H1 (cell line): Measurements from ENCODE around the gene TRIM32. TPM values are rescaled to one million over a fixed set of nuclear protein-coding genes. Genes with fewer than 3 reads are reported as not detected.

ENCODE experiments used
- CTCF ChIA-PET: fragments of 300-600 bp; sonication (Branson Sonifier 250); formaldehyde crosslinking; loops from one replicate; lab custom pipeline; 2021; ENCODE audit not compliant: partially characterized antibody; lab: Charles Lee
- POLR2A ChIA-PET: fragments of 300-600 bp; sonication (Branson Sonifier 250); formaldehyde crosslinking; loops from one replicate; lab custom pipeline; 2021; ENCODE audit warnings: inconsistent platforms; ENCODE audit not compliant: partially characterized antibody; lab: Charles Lee
- DNase-seq, 2 experiments: peaks; one replicate each; pipeline versions ENCODE4 v3.0.0 to v3.0.0-alpha.2; 2010 to 2022; ENCODE audit warnings: low spot score in 2 of 2, low read depth in 1 of 2, mixed read lengths in 1 of 2
- FAIRE-seq: peaks from 2 replicates; lab custom pipeline; 2011; peaks lifted over from hg19 to GRCh38; lab: Jason Lieb, UNC
- H2AFZ ChIP-seq: 2 replicates; pipeline ENCODE4 v1.8.1; 2012; ENCODE audit warnings: low read length, inconsistent platforms
- H2AK5ac ChIP-seq: 2 replicates; pipeline ENCODE4 v1.6.1; 2013; ENCODE audit warnings: low read depth, low read length
- H2BK120ac ChIP-seq: replicated peaks from 2 replicates; pipeline ENCODE3; 2013; ENCODE audit warnings: low read depth, low read length, inconsistent platforms
- H2BK12ac ChIP-seq: 2 replicates; pipeline ENCODE4 v1.6.1; 2013; ENCODE audit warnings: low read depth, low read length
- H2BK15ac ChIP-seq: 2 replicates; pipeline ENCODE4 v1.6.1; 2013; ENCODE audit warnings: low read length
- H2BK20ac ChIP-seq: 2 replicates; pipeline ENCODE4 v1.6.1; 2013; ENCODE audit warnings: low read length
- H2BK5ac ChIP-seq: 2 replicates; pipeline ENCODE4 v1.6.1; 2013; ENCODE audit warnings: low read depth, low read length
- H3K14ac ChIP-seq: 2 replicates; pipeline ENCODE4 v1.6.1; 2013; ENCODE audit warnings: inconsistent platforms; ENCODE audit not compliant: insufficient read length
- H3K18ac ChIP-seq: 2 replicates; pipeline ENCODE4 v1.6.1; 2013; ENCODE audit warnings: low read length; ENCODE audit errors: extremely low read depth
- H3K23ac ChIP-seq: 2 replicates; pipeline ENCODE4 v1.6.1; 2013; ENCODE audit warnings: inconsistent platforms; ENCODE audit not compliant: insufficient read length
- H3K23me2 ChIP-seq: 2 replicates; pipeline ENCODE4 v1.6.1; 2013; ENCODE audit warnings: low read depth, low read length
- H3K27ac ChIP-seq: 2 replicates; pipeline ENCODE4 v1.6.1; 2011; ENCODE audit warnings: low read depth, low read length, inconsistent platforms
- H3K27me3 ChIP-seq, 4 experiments: replicated peaks in 1 of 4; 1 replicate in 1 of 4; 2 replicates in 3 of 4; pipeline versions ENCODE4 v1.6.1 to v1.8.1; 2011 to 2013; ENCODE audit warnings: low read length in 3 of 4, mild to moderate bottlenecking in 3 of 4, inconsistent platforms in 2 of 4, mixed read lengths in 2 of 4, moderate library complexity in 1 of 4; ENCODE audit not compliant: control insufficient read depth in 3 of 4, insufficient read depth in 3 of 4; ENCODE audit errors: extremely low read depth in 1 of 4
- H3K36me3 ChIP-seq, 4 experiments: 2 replicates each; pipeline versions ENCODE4 v1.6.1 to v1.8.1; 2011 to 2013; ENCODE audit warnings: mild to moderate bottlenecking in 4 of 4, low read length in 3 of 4, moderate library complexity in 2 of 4, control low read depth in 1 of 4, inconsistent platforms in 1 of 4; ENCODE audit not compliant: insufficient read depth in 4 of 4, control insufficient read depth in 2 of 4
- H3K4ac ChIP-seq: replicated peaks from 2 replicates; pipeline ENCODE3; 2013; ENCODE audit warnings: low read length, low read depth, mixed read lengths, inconsistent platforms; ENCODE audit not compliant: insufficient read length
- H3K4me1 ChIP-seq, 4 experiments: replicated peaks in 1 of 4; 1 replicate in 1 of 4; 2 replicates in 3 of 4; pipeline versions ENCODE4 v1.6.1 to v1.8.1; 2011 to 2013; ENCODE audit warnings: low read length in 3 of 4, inconsistent platforms in 2 of 4, mixed read lengths in 1 of 4; ENCODE audit not compliant: insufficient read depth in 4 of 4, control insufficient read depth in 3 of 4
- H3K4me2 ChIP-seq, 2 experiments: 2 replicates each; pipeline versions ENCODE4 v1.6.1 to v1.8.1; 2011 to 2013; ENCODE audit warnings: low read depth in 2 of 2, low read length in 2 of 2, control low read depth in 1 of 2, inconsistent platforms in 1 of 2, mild to moderate bottlenecking in 1 of 2; ENCODE audit not compliant: insufficient read depth in 1 of 2
- H3K4me3 ChIP-seq, 4 experiments: fragments of 200-600, 300-600 bp in 1 of 4; sonication (generic), shearing (Covaris generic), sonication (Bioruptor Twin) in 1 of 4; 2 replicates each; pipeline versions ENCODE4 v1.5.1 to v1.8.1; 2011 to 2016; ENCODE audit warnings: low read length in 4 of 4, low read depth in 3 of 4, control low read depth in 2 of 4, inconsistent platforms in 2 of 4, mild to moderate bottlenecking in 2 of 4, mixed read lengths in 1 of 4, moderate library complexity in 1 of 4; ENCODE audit not compliant: insufficient read depth in 2 of 4; ENCODE audit errors: extremely low read depth in 1 of 4
- H3K56ac ChIP-seq: replicated peaks from 2 replicates; pipeline ENCODE3; 2013; ENCODE audit warnings: low read depth, mild to moderate bottlenecking, mixed read lengths, low read length, inconsistent platforms; ENCODE audit not compliant: insufficient read length
- H3K79me1 ChIP-seq: 2 replicates; pipeline ENCODE4 v1.6.1; 2013; ENCODE audit warnings: low read depth, low read length, control low read depth
- H3K79me2 ChIP-seq, 2 experiments: 2 replicates each; pipeline versions ENCODE4 v1.6.1 to v1.8.1; 2012 to 2013; ENCODE audit warnings: low read length in 2 of 2, mild to moderate bottlenecking in 2 of 2, inconsistent platforms in 1 of 2; ENCODE audit not compliant: insufficient read depth in 2 of 2, control insufficient read depth in 1 of 2
- H3K9ac ChIP-seq, 4 experiments: replicated peaks in 1 of 4; 1 replicate in 1 of 4; 2 replicates in 3 of 4; pipeline versions ENCODE4 v1.6.1 to v1.8.1; 2011 to 2013; ENCODE audit warnings: low read depth in 3 of 4, low read length in 3 of 4, control low read depth in 2 of 4, mild to moderate bottlenecking in 2 of 4, moderate library complexity in 2 of 4, inconsistent platforms in 1 of 4; ENCODE audit errors: extremely low read depth in 1 of 4
- H3K9me3 ChIP-seq, 2 experiments: 2 replicates each; pipeline versions ENCODE4 v1.6.1 to v1.8.1; 2012 to 2013; ENCODE audit warnings: mild to moderate bottlenecking in 2 of 2, moderate library complexity in 2 of 2, control low read depth in 1 of 2, inconsistent platforms in 1 of 2, low read depth in 1 of 2, low read length in 1 of 2, mixed read lengths in 1 of 2; ENCODE audit not compliant: insufficient read depth in 2 of 2
- H4K20me1 ChIP-seq, 2 experiments: replicated peaks in 1 of 2; 2 replicates each; pipeline versions ENCODE3 to v1.8.1; 2011 to 2013; ENCODE audit warnings: inconsistent platforms in 2 of 2, low read length in 2 of 2, mild to moderate bottlenecking in 1 of 2; ENCODE audit not compliant: insufficient read depth in 2 of 2, control insufficient read depth in 1 of 2
- H4K5ac ChIP-seq: 2 replicates; pipeline ENCODE4 v1.6.1; 2013; ENCODE audit warnings: low read length, low read depth, mixed read lengths, inconsistent platforms; ENCODE audit not compliant: insufficient read length
- H4K8ac ChIP-seq: 2 replicates; pipeline ENCODE4 v1.8.0; 2013; ENCODE audit warnings: mild to moderate bottlenecking, moderate library complexity, low read length, inconsistent platforms; ENCODE audit not compliant: insufficient read depth; ENCODE audit errors: extremely low read depth
- H4K91ac ChIP-seq: replicated peaks from 2 replicates; pipeline ENCODE3; 2013; ENCODE audit warnings: low read length, mixed read lengths, inconsistent platforms; ENCODE audit not compliant: insufficient read length
- EP300 ChIP-seq, 2 experiments: IDR thresholded peaks; 1 replicate in 1 of 2; 2 replicates in 1 of 2; pipeline ENCODE4 v1.6.1; 2011 to 2012; ENCODE audit warnings: low read depth in 2 of 2, low read length in 2 of 2, mild to moderate bottlenecking in 2 of 2, borderline replicate concordance in 1 of 2, inconsistent platforms in 1 of 2, moderate library complexity in 1 of 2
- EZH2 ChIP-seq: fragments of 200-600 bp; sonication (generic); IDR thresholded peaks from 2 replicates; pipeline ENCODE4 v1.7.1; 2012; ENCODE audit warnings: low read depth, mild to moderate bottlenecking, moderate library complexity, low read length, inconsistent platforms; ENCODE audit not compliant: severe bottlenecking
- FOSL1 ChIP-seq: IDR thresholded peaks from 2 replicates; pipeline ENCODE4 v1.6.1; 2011; ENCODE audit warnings: mild to moderate bottlenecking, low read depth, low read length, moderate library complexity; ENCODE audit not compliant: insufficient read depth
- KDM1A ChIP-seq: fragments of 200-600, 300-600 bp; sonication (generic); IDR thresholded peaks from 2 replicates; pipeline ENCODE4 v1.7.1; 2016; ENCODE audit warnings: mild to moderate bottlenecking, low read length, borderline replicate concordance
- RBBP5 ChIP-seq: IDR thresholded peaks from 2 replicates; pipeline ENCODE4 v1.7.1; 2012; ENCODE audit warnings: low read depth, mild to moderate bottlenecking, inconsistent platforms, low read length, moderate library complexity, borderline replicate concordance
- SIX5 ChIP-seq: IDR thresholded peaks from 2 replicates; pipeline ENCODE4 v1.6.1; 2011; ENCODE audit warnings: mild to moderate bottlenecking, low read depth, low read length
- TAF7 ChIP-seq: optimal IDR thresholded peaks from 2 replicates; pipeline ENCODE3; 2011; ENCODE audit warnings: low read depth, mild to moderate bottlenecking, inconsistent platforms, low read length, moderate library complexity, borderline replicate concordance
- TBP ChIP-seq: IDR thresholded peaks from 2 replicates; pipeline ENCODE4 v1.6.1; 2011; ENCODE audit warnings: low read depth, low read length, improper control_type of control experiment
- YY1 ChIP-seq: IDR thresholded peaks from 2 replicates; pipeline ENCODE4 v1.6.1; 2011; ENCODE audit warnings: low read depth, mild to moderate bottlenecking, low read length
- ZNF274 ChIP-seq: IDR thresholded peaks from 2 replicates; pipeline ENCODE4 v1.7.0; 2012; ENCODE audit warnings: low read length, borderline replicate concordance; ENCODE audit errors: extremely low read depth
- WGBS, 2 experiments: shearing (Covaris generic) in 1 of 2; methylation state at CpG; one replicate each; pipeline versions ENCODE4 v1.1.6 to v1.1.7; 2013 to 2015; ENCODE audit warnings: low lambda C conversion rate in 2 of 2, mixed read lengths in 2 of 2, inconsistent platforms in 1 of 2, low coverage in 1 of 2, missing lambda C conversion rate in 1 of 2; ENCODE audit not compliant: insufficient replicate concordance in 2 of 2, insufficient coverage in 1 of 2, insufficient read length in 1 of 2; ENCODE audit errors: extremely low coverage in 1 of 2, missing lambda C conversion rate in 1 of 2; 5-methylcytosine and 5-hydroxymethylcytosine counted together
- polyA plus RNA-seq, 7 experiments: library from polyadenylated mRNA; depleted of rRNA in 3 of 7; stranded (reverse) in 5 of 7; unstranded in 2 of 7; fragments of >200 nt in 5 of 7; fragments of 200-250 nt in 2 of 7; gene quantifications; 1 replicate in 5 of 7; 2 replicates in 1 of 7; 4 replicates in 1 of 7; pipeline versions ENCODE4 v1.2.1 to v1.2.3, GENCODE V29; 2011 to 2013; ENCODE audit warnings: missing spikeins in 2 of 7, mixed read lengths in 2 of 7
- total RNA-seq: library from RNA; stranded (reverse); fragmentation: NEBNext Ultra II Directional; extraction: Animal tissue kit (Norgen Biotek cat#: 25700); gene quantifications from 2 replicates; pipeline ENCODE4 v1.2.1, GENCODE V29; 2021
- TF ChIP-seq, protein P1 (sequence below): IDR thresholded peaks from 2 replicates; pipeline ENCODE4 v1.6.1; 2011; ENCODE audit warnings: low read length, improper control_type of control experiment

The TRIM32 gene
- total and polyA plus RNA-seq, 2 of the 8 experiments (the other 6 are each of a cell fraction or from before 2014, with no cell fraction given) = 10.5 to 17.3 TPM

DNA sequence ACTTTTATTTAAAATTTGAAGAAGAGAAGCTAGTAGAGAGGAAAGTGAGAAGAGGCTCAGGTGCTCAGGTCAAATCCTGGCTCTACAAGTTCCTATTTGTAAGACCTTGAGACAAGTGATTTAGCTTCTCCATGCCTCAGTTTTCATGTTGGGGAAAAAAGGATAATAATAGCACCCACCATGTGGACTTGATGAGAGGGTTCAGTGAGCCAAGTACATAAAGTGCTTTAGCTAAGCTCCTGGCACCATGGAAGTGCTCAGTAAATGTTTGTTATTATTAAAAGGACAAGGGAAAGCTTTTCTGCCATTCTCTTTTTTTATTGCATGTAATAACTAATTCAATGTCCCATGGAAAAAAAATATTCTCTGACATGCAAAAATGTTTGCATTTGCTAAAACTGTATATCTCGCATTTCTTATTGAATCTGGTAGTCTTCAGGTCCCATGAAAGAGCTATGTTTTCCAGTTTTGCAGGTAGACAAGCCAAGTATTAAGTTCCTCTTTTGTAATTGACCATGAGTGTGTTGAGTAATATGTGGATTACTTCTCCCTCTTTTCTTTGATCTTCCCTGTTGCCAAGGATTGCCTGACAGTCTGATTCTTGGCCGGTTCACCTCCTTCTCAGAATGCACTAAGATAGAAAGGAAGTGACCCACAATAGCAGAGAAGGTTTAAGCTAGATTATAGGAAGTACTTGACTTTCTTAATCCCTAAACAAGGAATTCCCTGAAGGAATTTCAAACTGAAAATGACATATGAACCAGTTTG lies 45.6 kb upstream of the TRIM32 start:
- H3K4me3 ChIP-seq = no peak overlapping the region
- no peak overlapping the region for H2BK15ac ChIP-seq
- H3K4me2 ChIP-seq = no peak overlapping the region
- H2BK20ac ChIP-seq = no peak overlapping the region
- no peaks in the 10 kb centered on the region for H3K9me3 ChIP-seq
- H3K14ac ChIP-seq = no peak overlapping the region
- H3K18ac ChIP-seq = no peak overlapping the region
- H2AFZ ChIP-seq = no peak overlapping the region
- H3K4me1 ChIP-seq = no peaks in the 10 kb centered on the region
- no peak overlapping the region for H2AK5ac ChIP-seq
- no peak overlapping the region for H2BK12ac ChIP-seq
- H3K27ac ChIP-seq = no peak overlapping the region
- no peak overlapping the region for H2BK5ac ChIP-seq
- H3K23ac ChIP-seq = no peak overlapping the region
- CTCF ChIA-PET = interaction anchor here (1.6 to 1.8 kb wide), 2 partner anchors 40 to 51 kb away, joined by 3 to 19 read pairs; no protein-coding TSS in a partner anchor
- FAIRE-seq (no peak), DNase-seq (no peak)
- WGBS, 2 experiments = 71% methylated on average over 2 of the region's 2 CpGs; no CpG with 5 or more reads in 1 of the 2 experiments
- no peak overlapping the region for H4K5ac ChIP-seq
- no peak overlapping the region for H3K56ac ChIP-seq
- H4K8ac ChIP-seq = no peak overlapping the region
- H3K27me3 ChIP-seq = no peaks in the 10 kb centered on the region
- POLR2A ChIA-PET = no interaction called here
- no peaks in the 10 kb centered on the region for H3K79me2 ChIP-seq
- no peak overlapping the region for H2BK120ac ChIP-seq
- 0 out of 8 replicates have a peak, but pooled peaks cover 0 to 3% (median 0%) of the 10 kb centered on the region in 4 experiments for H3K36me3 ChIP-seq
- no peaks in the 10 kb centered on the region for H4K20me1 ChIP-seq
- no peak overlapping the region for H3K9ac ChIP-seq
- H4K91ac ChIP-seq = no peak overlapping the region
- H3K79me1 ChIP-seq = no peaks in the 10 kb centered on the region
- no peaks in the 10 kb centered on the region for H3K23me2 ChIP-seq
- H3K4ac ChIP-seq = no peak overlapping the region
- TF ChIP-seq TAF7 = no peak
- TF ChIP-seq SIX5 = no peak
- TF ChIP-seq EP300 (IDR thresholded peaks at IDR 0.05; ENCODE audit: borderline replicate concordance in 1 of 2, low read depth in 2 of 2, low read length in 2 of 2) = no peak
- no peak for TF ChIP-seq KDM1A
- TF ChIP-seq EZH2 = no peak
- no peak for TF ChIP-seq TBP
- TF ChIP-seq FOSL1 = no peak
- no peak for TF ChIP-seq ZNF274
- no peak for TF ChIP-seq RBBP5
- no peak for TF ChIP-seq YY1
- TF ChIP-seq, protein P1, sequence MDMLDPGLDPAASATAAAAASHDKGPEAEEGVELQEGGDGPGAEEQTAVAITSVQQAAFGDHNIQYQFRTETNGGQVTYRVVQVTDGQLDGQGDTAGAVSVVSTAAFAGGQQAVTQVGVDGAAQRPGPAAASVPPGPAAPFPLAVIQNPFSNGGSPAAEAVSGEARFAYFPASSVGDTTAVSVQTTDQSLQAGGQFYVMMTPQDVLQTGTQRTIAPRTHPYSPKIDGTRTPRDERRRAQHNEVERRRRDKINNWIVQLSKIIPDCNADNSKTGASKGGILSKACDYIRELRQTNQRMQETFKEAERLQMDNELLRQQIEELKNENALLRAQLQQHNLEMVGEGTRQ = no peak
